GM12878 (cell line): ENCODE measurements around the gene SPPL2B. TPM values are rescaled to one million over a fixed set of nuclear protein-coding genes. Genes with fewer than 3 reads are reported as not detected.

ENCODE experiments used
- ATAC-seq: fragments of 200-7000 bp; cut with Tn5 transposase; 3 replicates; pipeline ENCODE4 v1.9.1; 2020; ENCODE audit warnings: mild to moderate bottlenecking, moderate library complexity
- BruUV-seq: library from RNA; stranded (reverse); fragments of 400-500 nt; replicated peaks from 2 replicates; lab custom pipeline; 2021; lab: Mats Ljungman, UMichigan
- CTCF ChIA-PET: fragments of 300-600 bp; sonication (Branson Sonifier 250); formaldehyde crosslinking; extraction: SDS; loops from one replicate; lab custom pipeline; 2021; ENCODE audit warnings: inconsistent platforms; lab: Yijun Ruan, JAX
- POLR2A ChIA-PET: fragments of 350-600 bp; formaldehyde crosslinking; extraction: SDS; loops from one replicate; lab custom pipeline; 2021; ENCODE audit warnings: inconsistent platforms; lab: Charles Lee
- RAD21 ChIA-PET: fragments of 300-600 bp; sonication (Branson Sonifier 250); formaldehyde crosslinking; loops from one replicate; lab custom pipeline; 2023; ENCODE audit warnings: antibody characterized with exemption; ENCODE audit not compliant: unreplicated experiment; lab: Charles Lee
- SMC1A ChIA-PET: fragments of 300-600 bp; sonication (Branson Sonifier 250); formaldehyde crosslinking; loops from one replicate; lab custom pipeline; 2023; ENCODE audit not compliant: unreplicated experiment, uncharacterized antibody; lab: Charles Lee
- DNase-seq: peaks from one replicate; pipeline ENCODE4 v3.0.0-alpha.2; 2011; ENCODE audit warnings: low read depth, low spot score
- FAIRE-seq: peaks from 3 replicates; lab custom pipeline; 2011; peaks lifted over from hg19 to GRCh38; lab: Jason Lieb, UNC
- H2AFZ ChIP-seq: 2 replicates; pipeline ENCODE4 v1.6.0; 2011; ENCODE audit warnings: low read depth, low read length, control low read depth; ENCODE audit not compliant: control insufficient read depth
- H3K27ac ChIP-seq: 2 replicates; pipeline ENCODE4 v1.5.1; 2011; ENCODE audit warnings: control low read depth; ENCODE audit not compliant: control insufficient read depth, insufficient read depth
- H3K27me3 ChIP-seq, 2 experiments: replicated peaks in 1 of 2; 2 replicates each; pipeline versions ENCODE4 v1.6.0 to v1.6.1; 2011; ENCODE audit warnings: low read length in 1 of 2; ENCODE audit not compliant: control insufficient read depth in 2 of 2, insufficient read depth in 2 of 2
- H3K36me3 ChIP-seq, 2 experiments: 2 replicates each; pipeline ENCODE4 v1.5.1; 2011; ENCODE audit warnings: low read length in 1 of 2; ENCODE audit not compliant: control insufficient read depth in 2 of 2, insufficient read depth in 2 of 2
- H3K4me1 ChIP-seq: 2 replicates; pipeline ENCODE4 v1.6.1; 2011; ENCODE audit warnings: mild to moderate bottlenecking, low read length, moderate library complexity, mixed read lengths; ENCODE audit not compliant: control insufficient read depth, insufficient read depth
- H3K4me2 ChIP-seq: 2 replicates; pipeline ENCODE4 v1.6.0; 2011; ENCODE audit warnings: control low read depth; ENCODE audit not compliant: control insufficient read depth, insufficient read depth
- H3K4me3 ChIP-seq: fragments of 200-600 bp; sonication (generic); 2 replicates; pipeline ENCODE4 v1.5.1; 2016
- H3K79me2 ChIP-seq: 2 replicates; pipeline ENCODE4 v1.6.0; 2011; ENCODE audit warnings: low read length; ENCODE audit not compliant: control insufficient read depth, insufficient read depth
- H3K9ac ChIP-seq: 2 replicates; pipeline ENCODE4 v1.8.0; 2011; ENCODE audit warnings: low read length, control low read depth, mixed read lengths; ENCODE audit not compliant: control insufficient read depth, insufficient read depth
- H3K9me3 ChIP-seq: replicated peaks from 3 replicates; pipeline ENCODE4 v1.5.1; 2011; ENCODE audit warnings: mild to moderate bottlenecking, low read length; ENCODE audit not compliant: control insufficient read depth, insufficient read depth
- H4K20me1 ChIP-seq: 2 replicates; pipeline ENCODE4 v1.6.0; 2011; ENCODE audit not compliant: control insufficient read depth, insufficient read depth
- MAX ChIP-seq: IDR thresholded peaks from 2 replicates; pipeline ENCODE4 v1.6.1; 2012; ENCODE audit warnings: low read depth, low read length, improper control_type of control experiment
- NR2F1 ChIP-seq: fragments of 450-650 bp; conservative IDR thresholded peaks from 2 replicates; pipeline ENCODE4 v1.6.1; 2017; ENCODE audit warnings: mild to moderate bottlenecking
- ZNF384 ChIP-seq: IDR thresholded peaks from 2 replicates; pipeline ENCODE4 v1.6.1; 2012; ENCODE audit warnings: low read depth, mild to moderate bottlenecking, low read length, improper control_type of control experiment, borderline replicate concordance
- WGBS: methylation state at CpG from one replicate; pipeline ENCODE4 v1.1.6; 2016; ENCODE audit warnings: low lambda C conversion rate; ENCODE audit not compliant: insufficient replicate concordance, insufficient coverage; ENCODE audit errors: missing lambda C conversion rate; 5-methylcytosine and 5-hydroxymethylcytosine counted together
- in situ Hi-C: fragments of 300-500 bp; cut with MboI; formaldehyde crosslinking; loops from 9 replicates; pipeline ENCODE4 v1.14.3; 2018; ENCODE audit warnings: mixed read lengths
- intact Hi-C: fragments of 100-400 bp; cut with micrococcal nuclease; formaldehyde crosslinking; loops from one replicate; pipeline ENCODE4 v1.14.2; 2022; ENCODE audit not compliant: unreplicated experiment
- polyA plus RNA-seq, 11 experiments: library from polyadenylated mRNA; depleted of rRNA in 4 of 11; unstranded in 6 of 11; stranded (reverse) in 5 of 11; fragments of >200 nt; fragmentation: Nextera tagmentation in 4 of 11; fragmentation: Illumina TruSeq in 1 of 11; extraction: Ambion mirVana in 4 of 11; extraction: Trizol in 1 of 11; gene quantifications; 1 replicate in 1 of 11; 2 replicates in 10 of 11; pipeline versions ENCODE4 v1.2.1 to v1.2.3, GENCODE V29; 2011 to 2016; ENCODE audit warnings: inconsistent platforms in 2 of 11, missing spikeins in 2 of 11, low read depth in 1 of 11
- total RNA-seq, 4 experiments: library from RNA; depleted of rRNA in 3 of 4; stranded (reverse); fragments of >200 nt in 3 of 4; fragmentation: Illumina TruSeq in 1 of 4; extraction: Trizol in 1 of 4; gene quantifications; 2 replicates each; pipeline versions ENCODE4 v1.2.1 to v1.2.3, GENCODE V29; 2013 to 2021

The SPPL2B gene
- total and polyA plus RNA-seq, 10 of the 15 experiments (the other 5 are each of a cell fraction or from before 2014, with no cell fraction given), result 0.29 to 56.5 (median 18.3) TPM

GRCh38 chr19:2321565-2322283 lies 6.8 kb upstream of the SPPL2B start:
- no peak overlapping the region for H3K4me2 ChIP-seq
- no peak for DNase-seq
- no peaks in the 10 kb centered on the region for H3K9me3 ChIP-seq
- in situ Hi-C loops (no loop called here), intact Hi-C loops (no loop called here)
- WGBS, result 94% methylated on average over 34 of the region's 39 CpGs
- H3K4me3 ChIP-seq, result no peak overlapping the region
- POLR2A ChIA-PET, result interaction anchor here (0.6 kb wide), 1 partner anchor 50 kb away, joined by 3 read pairs; no protein-coding TSS in a partner anchor
- H3K36me3 ChIP-seq, result peaks cover 0 to 6% of the 10 kb centered on the region in 2 experiments; a peak in 2 of 4 replicates
- no peaks in the 10 kb centered on the region for H3K27me3 ChIP-seq
- RAD21 ChIA-PET, result interaction anchor here (1.7 kb wide), 1 partner anchor 70 kb away, joined by 7 read pairs; no protein-coding TSS in a partner anchor
- no peak overlapping the region for H3K9ac ChIP-seq
- SMC1A ChIA-PET, result no interaction called here
- no peak for TF ChIP-seq MAX
- H3K27ac ChIP-seq, result no peak overlapping the region
- H3K79me2 ChIP-seq, result peaks cover 19% of the 10 kb centered on the region
- CTCF ChIA-PET, result interaction anchor here (0.7 kb wide), 1 partner anchor 8 kb away, joined by 3 read pairs; no protein-coding TSS in a partner anchor
- ATAC-seq, result no peak
- H4K20me1 ChIP-seq, result 0 out of 2 replicates have a peak, but pooled peaks cover 3% of the 10 kb centered on the region
- no TSS peak for BruUV-seq
- H3K4me1 ChIP-seq, result peaks cover 25% of the 10 kb centered on the region
- H2AFZ ChIP-seq, result no peak overlapping the region
- no peak for FAIRE-seq

GRCh38 chr19:2323707-2324106 lies 4.8 kb upstream of the SPPL2B start:
- intact Hi-C loops, result no loop called here

More at GRCh38 chr19:2323707-2324106, 4.8 kb upstream of the SPPL2B start:
- 0 out of 2 replicates have a peak, but pooled peaks cover 3% of the 10 kb centered on the region for H4K20me1 ChIP-seq
- CTCF ChIA-PET, result no interaction called here
- no peak overlapping the region for H3K9ac ChIP-seq
- no peak overlapping the region for H3K4me2 ChIP-seq
- H3K27me3 ChIP-seq, result no peaks in the 10 kb centered on the region
- POLR2A ChIA-PET, result interaction anchor here (1.1 kb wide), 1 partner anchor 9 kb away, joined by 3 read pairs; no protein-coding TSS in a partner anchor
- RAD21 ChIA-PET, result no interaction called here
- DNase-seq (no peak), ATAC-seq (no peak), FAIRE-seq (no peak)
- peaks cover 38% of the 10 kb centered on the region for H3K79me2 ChIP-seq
- H2AFZ ChIP-seq, result no peak overlapping the region
- no peak overlapping the region for H3K4me3 ChIP-seq
- in situ Hi-C loops, result no loop called here
- no peaks in the 10 kb centered on the region for H3K9me3 ChIP-seq
- TF ChIP-seq ZNF384, result no peak
- TF ChIP-seq NR2F1, result no peak
- no peak overlapping the region for H3K27ac ChIP-seq
- no TSS peak for BruUV-seq
- WGBS, result 63% methylated on average over 19 of the region's 19 CpGs
- H3K4me1 ChIP-seq, result peaks cover 21% of the 10 kb centered on the region
- SMC1A ChIA-PET, result no interaction called here
- peaks cover 0 to 6% of the 10 kb centered on the region in 2 experiments; a peak in 2 of 4 replicates for H3K36me3 ChIP-seq
